H1 (cell line): ENCODE data around the gene MYOD1. TPM values are rescaled to one million over a fixed set of nuclear protein-coding genes. Genes with fewer than 3 reads are reported as not detected.

Experiments used
- EZH2 ChIP-seq: fragments of 200-600 bp; sonication (generic); IDR thresholded peaks from 2 replicates; pipeline ENCODE4 v1.7.1; 2012; ENCODE audit warnings: low read depth, mild to moderate bottlenecking, moderate library complexity, low read length, inconsistent platforms; ENCODE audit not compliant: severe bottlenecking
- HDAC6 ChIP-seq: IDR thresholded peaks from one replicate; pipeline ENCODE4 v1.7.1; 2012; ENCODE audit warnings: low read depth, mild to moderate bottlenecking, inconsistent platforms, low read length, moderate library complexity
- KDM1A ChIP-seq: fragments of 200-600, 300-600 bp; sonication (generic); IDR thresholded peaks from 2 replicates; pipeline ENCODE4 v1.7.1; 2016; ENCODE audit warnings: mild to moderate bottlenecking, low read length, borderline replicate concordance
- KDM5A ChIP-seq: fragments of 200-600 bp; IDR thresholded peaks from 2 replicates; pipeline ENCODE4 v1.7.1; 2012; ENCODE audit warnings: mild to moderate bottlenecking, low read length, inconsistent platforms, mixed read lengths
- NANOG ChIP-seq: IDR thresholded peaks from 2 replicates; pipeline ENCODE4 v1.6.1; 2011; ENCODE audit warnings: low read length, low read depth, mild to moderate bottlenecking, inconsistent platforms; ENCODE audit not compliant: insufficient read depth, poor library complexity, severe bottlenecking
- SIN3A ChIP-seq, 2 experiments: IDR thresholded peaks in 1 of 2; conservative IDR thresholded peaks in 1 of 2; 2 replicates each; pipeline ENCODE4 v1.6.1; 2011 to 2012; ENCODE audit warnings: low read length in 2 of 2, improper control_type of control experiment in 1 of 2, low read depth in 1 of 2, mild to moderate bottlenecking in 1 of 2
- SP1 ChIP-seq: IDR thresholded peaks from 2 replicates; pipeline ENCODE4 v1.6.1; 2011; ENCODE audit warnings: low read depth, low read length
- SUZ12 ChIP-seq: fragments of 200-600 bp; sonication (generic); IDR thresholded peaks from 2 replicates; pipeline ENCODE4 v1.6.1; 2012; ENCODE audit warnings: mild to moderate bottlenecking, inconsistent platforms, low read length, moderate library complexity, mixed read lengths
- polyA plus RNA-seq, 7 experiments: library from polyadenylated mRNA; depleted of rRNA in 3 of 7; stranded (reverse) in 5 of 7; unstranded in 2 of 7; fragments of >200 nt in 5 of 7; fragments of 200-250 nt in 2 of 7; gene quantifications; 1 replicate in 5 of 7; 2 replicates in 1 of 7; 4 replicates in 1 of 7; pipeline versions ENCODE4 v1.2.1 to v1.2.3, GENCODE V29; 2011 to 2013; ENCODE audit warnings: missing spikeins in 2 of 7, mixed read lengths in 2 of 7
- total RNA-seq: library from RNA; stranded (reverse); fragmentation: NEBNext Ultra II Directional; extraction: Animal tissue kit (Norgen Biotek cat#: 25700); gene quantifications from 2 replicates; pipeline ENCODE4 v1.2.1, GENCODE V29; 2021

Gene MYOD1
- total and polyA plus RNA-seq, 2 of the 8 experiments (the other 6 are each of a cell fraction or from before 2014, with no cell fraction given) = not detected

DNA sequence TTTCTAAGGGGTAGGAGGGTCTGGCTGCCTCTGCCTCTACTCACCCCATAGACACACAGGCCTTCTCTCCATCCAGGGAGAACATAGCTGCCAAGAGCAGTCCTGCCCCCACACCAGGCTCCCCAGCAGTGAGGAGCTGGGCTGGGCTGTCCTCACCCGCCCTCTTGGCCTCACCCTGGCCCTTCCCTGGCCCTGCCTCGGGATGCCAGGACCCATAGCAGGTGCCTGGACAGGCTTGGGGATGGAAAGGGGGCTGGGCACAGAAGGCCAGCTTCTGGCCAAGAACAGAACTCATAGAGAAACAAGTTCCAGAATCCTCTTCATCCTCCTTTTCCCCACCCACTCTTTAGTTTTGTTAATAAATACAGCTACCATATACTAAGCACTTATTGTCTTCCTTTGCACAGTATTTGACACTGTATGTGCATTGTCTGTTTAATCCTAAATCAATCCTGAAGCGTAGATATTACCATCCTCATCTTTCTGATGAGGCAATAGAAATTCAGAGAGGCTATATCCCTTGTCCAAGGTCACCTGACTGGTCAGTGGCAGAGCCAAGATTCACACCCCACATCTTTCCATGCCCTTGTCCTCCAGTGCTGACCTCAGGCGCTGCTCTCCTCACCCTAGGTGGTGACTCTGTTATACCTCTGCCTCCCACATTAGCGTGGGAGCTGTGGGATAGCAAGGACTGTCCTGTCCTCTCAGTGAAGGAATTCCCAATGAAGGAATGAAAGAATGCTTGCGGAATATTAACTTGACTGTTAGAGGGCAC, 22.0 kb upstream of the MYOD1 start (continued):
- no peak for TF ChIP-seq SIN3A (conservative IDR thresholded peaks at IDR 0.05 in 1 of 2, IDR thresholded peaks at IDR 0.05 in 1 of 2; ENCODE audit: low read depth in 1 of 2, low read length in 2 of 2)
- TF ChIP-seq NANOG = no peak
- no peak for TF ChIP-seq HDAC6
- TF ChIP-seq EZH2 = no peak
- TF ChIP-seq KDM1A = no peak
- TF ChIP-seq SUZ12 = no peak
- TF ChIP-seq SP1 = no peak
- no peak for TF ChIP-seq KDM5A
